Aorta (tissue), 5 donors: ENCODE measurements around the gene AUTS2. TPM values are rescaled to one million over a fixed set of nuclear protein-coding genes. Genes with fewer than 3 reads are reported as not detected.

Source experiments
- ATAC-seq: fragments of 200-7000 bp; cut with Tn5 transposase; one replicate; pipeline ENCODE4 v1.9.1; 2022; ENCODE audit warnings: moderate library complexity; ENCODE audit not compliant: low FRiP score
- DNase-seq, 2 donors: peaks; one replicate each; pipeline ENCODE4 v3.0.0-alpha.2; 2020
- H3K27ac ChIP-seq, 2 donors: one replicate each; pipeline ENCODE4 v1.5.1; 2013; ENCODE audit warnings: low read length in 2 of 2, mild to moderate bottlenecking in 2 of 2, moderate library complexity in 2 of 2, control low read depth in 1 of 2, inconsistent platforms in 1 of 2, low read depth in 1 of 2
- H3K27me3 ChIP-seq, 2 donors: one replicate each; pipeline ENCODE4 v1.6.1; 2013; ENCODE audit warnings: control low read depth in 1 of 2, low read length in 1 of 2, mild to moderate bottlenecking in 1 of 2, moderate library complexity in 1 of 2; ENCODE audit not compliant: insufficient read depth in 2 of 2, control insufficient read depth in 1 of 2
- H3K36me3 ChIP-seq, 2 donors: one replicate each; pipeline ENCODE4 v1.6.1; 2013; ENCODE audit warnings: control low read depth in 1 of 2, low read length in 1 of 2, mild to moderate bottlenecking in 1 of 2; ENCODE audit not compliant: insufficient read depth in 2 of 2, control insufficient read depth in 1 of 2
- H3K4me1 ChIP-seq, 2 donors: one replicate each; pipeline ENCODE4 v1.6.1; 2013; ENCODE audit warnings: low read length in 2 of 2, control low read depth in 1 of 2, mild to moderate bottlenecking in 1 of 2, moderate library complexity in 1 of 2; ENCODE audit not compliant: insufficient read depth in 2 of 2, control insufficient read depth in 1 of 2
- H3K4me3 ChIP-seq, 2 donors: one replicate each; pipeline ENCODE4 v1.5.1; 2013; ENCODE audit warnings: low read length in 2 of 2, control low read depth in 1 of 2, mild to moderate bottlenecking in 1 of 2
- H3K9me3 ChIP-seq: one replicate; pipeline ENCODE4 v1.6.1; 2013; ENCODE audit warnings: mild to moderate bottlenecking, low read length; ENCODE audit not compliant: control insufficient read depth
- WGBS, 2 donors: extraction: QIAGEN DNeasy Blood & Tissue Kit; methylation state at CpG; one replicate each; pipeline ENCODE4 v1.1.7; 2013; 5-methylcytosine and 5-hydroxymethylcytosine counted together
- intact Hi-C, 2 donors: fragments of 100-400 bp; cut with DNase I; formaldehyde crosslinking; loops; one replicate each; pipeline versions ENCODE4 v1.14.2 to v1.15.0; 2022
- polyA plus RNA-seq, 2 donors: library from polyadenylated mRNA; stranded (reverse); fragments of 200-250 nt; gene quantifications; one replicate each; pipeline ENCODE4 v1.2.3, GENCODE V29; 2013
- total RNA-seq, 2 donors: library from RNA; stranded (reverse); fragmentation: NEBNext Ultra II Directional; extraction: Animal tissue kit (Norgen Biotek cat#: 25700); gene quantifications; one replicate each; pipeline ENCODE4 v1.2.1, GENCODE V29; 2021
- donor health status: healthy with polysubstance abuse.
- donor health status: Bipolar disorder and iron deficiency.
- donor health status: DM: no; HTN: no; CAD: no.
- donor health status: DM: no; HTN: no; CAD: no.
- donor health status: DM: yes; HTN: yes; CAD: no.

AUTS2 gene
- total and polyA plus RNA-seq, 4 donors, result 3.9 to 102 (median 57.0) TPM

DNA sequence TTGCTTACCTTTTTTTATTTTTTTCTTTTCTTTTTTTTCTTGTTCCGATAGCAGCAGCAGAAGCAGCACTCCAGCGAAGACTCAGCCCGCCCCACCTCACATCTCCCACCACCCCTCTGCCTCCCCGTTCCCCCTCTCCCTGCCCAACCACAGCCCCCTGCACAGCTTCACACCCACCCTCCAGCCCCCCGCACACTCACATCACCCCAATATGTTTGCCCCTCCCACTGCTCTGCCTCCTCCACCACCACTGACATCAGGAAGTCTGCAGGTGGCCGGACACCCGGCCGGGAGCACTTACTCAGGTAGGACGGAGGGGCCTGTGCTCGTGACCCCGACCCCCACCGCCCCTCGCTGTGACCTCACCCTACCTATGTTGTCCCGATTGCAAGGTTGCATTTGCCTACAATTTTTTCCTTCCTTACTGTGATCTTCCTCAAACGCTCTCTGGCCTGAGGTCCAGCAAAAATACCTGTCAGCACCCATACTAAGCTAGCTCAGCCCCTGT, 1166.5 kb downstream of the AUTS2 start:
- 94 to 96% methylated on average over 15 of the region's 15 CpGs for WGBS, 2 donors
- ATAC-seq, result no peak
- no peak for DNase-seq
- Histone ChIP-seq H3K4me1 (no peaks in the 10 kb centered on the region), H3K36me3 (peaks cover 2 to 7% of the 10 kb centered on the region in 2 donors), H3K27ac (no peak overlapping the region), H3K9me3 (no peaks in the 10 kb centered on the region), H3K4me3 (no peak overlapping the region), H3K27me3 (no peaks in the 10 kb centered on the region)
- intact Hi-C loops, result no loop called here

DNA sequence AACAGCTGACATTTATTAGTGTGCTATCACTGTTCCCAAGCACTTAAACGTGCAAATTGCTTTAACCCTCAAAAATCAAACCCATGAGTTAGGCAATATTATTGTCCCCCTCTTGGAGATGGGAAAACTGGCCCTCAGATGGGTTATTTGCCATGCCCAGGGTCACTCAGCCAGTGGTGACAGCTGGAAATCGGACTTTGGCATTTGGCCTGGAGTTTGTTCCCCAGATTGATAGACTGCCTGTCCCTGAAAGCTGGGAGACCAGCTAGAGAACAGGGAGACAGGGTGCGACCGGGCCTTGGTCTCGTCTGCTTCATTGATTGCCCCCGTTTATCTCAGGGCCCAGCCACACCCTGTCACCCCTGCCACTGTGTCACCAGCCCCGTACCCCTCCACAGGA, 1167.4 kb downstream of the AUTS2 start:
- no peaks in the 10 kb centered on the region for H3K9me3 ChIP-seq
- 86 to 88% methylated on average over 7 of the region's 7 CpGs for WGBS, 2 donors
- intact Hi-C loops, result no loop called here
- DNase-seq (no peak), ATAC-seq (no peak)
- peaks cover 4 to 7% of the 10 kb centered on the region in 2 donors for H3K36me3 ChIP-seq
- H3K27me3 ChIP-seq, result no peaks in the 10 kb centered on the region
- H3K27ac ChIP-seq, result no peak overlapping the region
- H3K4me3 ChIP-seq, result no peak overlapping the region
- no peaks in the 10 kb centered on the region for H3K4me1 ChIP-seq

- Histone ChIP-seq H3K36me3 (peaks cover 4 to 7% of the 10 kb centered on the region in 2 donors), H3K4me3 (no peak overlapping the region), H3K9me3 (no peaks in the 10 kb centered on the region), H3K27me3 (no peaks in the 10 kb centered on the region), H3K27ac (no peak overlapping the region), H3K4me1 (no peaks in the 10 kb centered on the region)
- no peak for DNase-seq
- intact Hi-C loops, result no loop called here
- ATAC-seq, result no peak
- WGBS, 2 donors, result 95 to 96% methylated on average over 21 of the region's 21 CpGs
Observed at GRCh38 chr7:70766109-70766508, 1167.8 kb downstream of the AUTS2 start.

- WGBS, 2 donors, result 92 to 97% methylated on average over 4 of the region's 4 CpGs
- Histone ChIP-seq H3K4me3 (no peak overlapping the region), H3K27me3 (no peaks in the 10 kb centered on the region), H3K27ac (no peak overlapping the region), H3K9me3 (no peaks in the 10 kb centered on the region), H3K36me3 (peaks cover 7 to 8% of the 10 kb centered on the region in 2 donors), H3K4me1 (no peaks in the 10 kb centered on the region)
- no peak for ATAC-seq
- intact Hi-C loops, result no loop called here
- DNase-seq, result no peak
Observed at GRCh38 chr7:70766694-70767093, 1168.4 kb downstream of the AUTS2 start.

DNA sequence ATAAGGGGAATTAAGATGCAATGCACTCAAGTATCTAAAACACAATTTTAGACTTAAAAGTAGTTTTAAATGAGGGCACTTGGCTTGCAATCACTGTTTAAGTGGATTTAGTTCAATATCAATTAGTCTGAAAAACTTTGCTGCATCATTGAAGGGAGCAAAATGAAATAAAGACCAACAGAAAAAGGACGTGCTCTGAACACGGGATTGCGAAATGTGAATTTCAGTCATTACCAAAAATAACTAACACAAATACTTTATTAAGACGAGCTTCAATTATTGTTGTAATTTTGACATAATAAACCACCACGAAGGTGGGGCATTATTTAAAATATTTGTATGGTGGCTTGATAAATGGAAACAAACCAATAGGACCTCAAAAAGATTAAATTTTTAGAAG, 1171.9 kb downstream of the AUTS2 start:
- WGBS, 2 donors, result 88 to 91% methylated on average over 5 of the region's 5 CpGs
- no peak overlapping the region for H3K27ac ChIP-seq
- H3K9me3 ChIP-seq, result no peaks in the 10 kb centered on the region
- H3K4me3 ChIP-seq, result no peak overlapping the region
- intact Hi-C loops, result no loop called here
- ATAC-seq (no peak), DNase-seq (no peak)
- no peaks in the 10 kb centered on the region for H3K27me3 ChIP-seq
- no peaks in the 10 kb centered on the region for H3K4me1 ChIP-seq
- peaks cover 9 to 22% of the 10 kb centered on the region in 2 donors for H3K36me3 ChIP-seq

- 72 to 74% methylated on average over 10 of the region's 10 CpGs for WGBS, 2 donors
- intact Hi-C loops, result no loop called here
- DNase-seq, result no peak
Observed at GRCh38 chr7:70771451-70771850, 1173.2 kb downstream of the AUTS2 start.

DNA sequence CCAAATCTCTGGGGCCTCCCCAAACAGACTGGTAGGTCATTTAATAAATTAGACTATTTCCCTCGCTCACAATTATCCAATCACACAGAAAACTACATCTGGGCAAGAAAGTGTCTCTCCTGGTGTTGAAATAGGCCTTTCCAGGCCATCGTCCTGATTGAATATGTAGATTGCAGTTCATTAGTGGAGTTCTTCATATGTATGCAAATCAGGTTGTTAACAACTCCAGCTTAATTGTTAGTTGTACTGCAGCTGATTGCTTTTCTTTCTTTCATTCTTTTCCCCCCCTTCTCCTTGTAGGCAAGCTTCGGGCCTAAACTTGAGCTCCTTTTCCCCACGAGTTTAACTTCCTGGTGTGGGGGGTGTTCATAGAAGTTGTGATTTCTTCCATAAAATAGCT, 1174.6 kb downstream of the AUTS2 start:
- peaks cover 5 to 28% of the 10 kb centered on the region in 2 donors for H3K36me3 ChIP-seq
- H3K4me3 ChIP-seq, result no peak overlapping the region
- intact Hi-C loops, result no loop called here
- H3K27me3 ChIP-seq, result no peaks in the 10 kb centered on the region
- no peak for DNase-seq
- H3K27ac ChIP-seq, result no peak overlapping the region
- H3K4me1 ChIP-seq, result no peaks in the 10 kb centered on the region
- 80 to 84% methylated on average over 4 of the region's 4 CpGs for WGBS, 2 donors
- H3K9me3 ChIP-seq, result no peaks in the 10 kb centered on the region
- ATAC-seq, result no peak

More at GRCh38 chr7:70771451-70771850, 1173.2 kb downstream of the AUTS2 start:
- H3K27me3 ChIP-seq, result no peaks in the 10 kb centered on the region
- no peak overlapping the region for H3K4me3 ChIP-seq
- no peaks in the 10 kb centered on the region for H3K4me1 ChIP-seq
- no peaks in the 10 kb centered on the region for H3K9me3 ChIP-seq
- no peak for ATAC-seq
- H3K36me3 ChIP-seq, result peaks cover 5 to 28% of the 10 kb centered on the region in 2 donors
- no peak overlapping the region for H3K27ac ChIP-seq

DNA sequence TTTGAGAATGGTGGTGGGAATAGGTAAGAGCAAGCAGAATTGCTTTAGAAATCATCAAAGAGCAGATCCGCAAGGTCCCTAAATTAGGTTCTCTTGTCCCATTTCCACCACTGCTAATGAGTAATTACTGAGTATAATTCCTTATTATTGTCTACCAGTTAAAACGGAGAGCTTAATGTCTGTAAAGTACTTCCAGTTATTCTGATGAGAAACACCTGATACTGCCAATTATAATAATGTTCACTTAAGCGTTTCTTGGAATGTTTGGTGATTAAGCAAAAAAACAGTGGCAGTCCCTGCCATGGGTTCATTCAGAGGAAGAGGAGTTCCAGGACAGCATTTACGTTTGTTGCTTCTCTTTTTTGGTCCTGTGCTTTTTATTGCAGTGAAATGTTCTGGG, 1175.1 kb downstream of the AUTS2 start:
- peaks cover 5 to 28% of the 10 kb centered on the region in 2 donors for H3K36me3 ChIP-seq
- no peaks in the 10 kb centered on the region for H3K27me3 ChIP-seq
- no peak for DNase-seq
- H3K27ac ChIP-seq, result no peak overlapping the region
- 67 to 68% methylated on average over 4 of the region's 4 CpGs for WGBS, 2 donors
- ATAC-seq, result no peak
- intact Hi-C loops, result no loop called here
- no peak overlapping the region for H3K4me3 ChIP-seq
- H3K4me1 ChIP-seq, result no peaks in the 10 kb centered on the region
- no peaks in the 10 kb centered on the region for H3K9me3 ChIP-seq

GRCh38 chr7:70774950-70775527, 1176.8 kb downstream of the AUTS2 start:
- Histone ChIP-seq H3K27me3 (no peaks in the 10 kb centered on the region), H3K4me3 (no peak overlapping the region), H3K36me3 (peaks cover 8 to 25% of the 10 kb centered on the region in 2 donors), H3K27ac (no peak overlapping the region), H3K4me1 (no peaks in the 10 kb centered on the region), H3K9me3 (no peaks in the 10 kb centered on the region)
- 94 to 95% methylated on average over 3 of the region's 3 CpGs for WGBS, 2 donors
- no peak for DNase-seq
- ATAC-seq, result no peak
- intact Hi-C loops, result no loop called here
